Suprapubic skin (tissue), 4 donors: ENCODE data around the gene SPRR1A.

Source experiments
- CTCF ChIP-seq, 2 donors: fragments of 200-600 bp in 1 of 2; fragments of 450-650 bp in 1 of 2; sonication (generic) in 1 of 2; IDR thresholded peaks; one replicate each; pipeline ENCODE4 v1.5.1; 2016 to 2019; ENCODE audit warnings: antibody characterized with exemption in 2 of 2, mild to moderate bottlenecking in 1 of 2, moderate library complexity in 1 of 2
- EP300 ChIP-seq: sonication (generic); formaldehyde crosslinking; IDR thresholded peaks from one replicate; pipeline ENCODE4 v1.6.1; 2017; ENCODE audit warnings: antibody characterized with exemption
- POLR2AphosphoS5 ChIP-seq, 3 donors: sonication (generic); formaldehyde crosslinking; IDR thresholded peaks; one replicate each; pipeline ENCODE4 v1.6.1; 2017; ENCODE audit warnings: antibody characterized with exemption in 3 of 3

GRCh38 chr1:152982076-152982475 lies 1.8 kb upstream of the SPRR1A start:
- TF ChIP-seq CTCF (IDR thresholded peaks at IDR 0.05) (no peak), EP300 (no peak), POLR2AphosphoS5 (IDR thresholded peaks at IDR 0.05) (no peak)
